Subcutaneous abdominal adipose tissue (tissue), 5 donors: Measurements from ENCODE around the gene GPR135.

Experiments
- H3K27ac ChIP-seq: one replicate; pipeline ENCODE4 v1.7.0; 2013; ENCODE audit warnings: low read depth, mild to moderate bottlenecking, inconsistent platforms, low read length, moderate library complexity
- H3K27me3 ChIP-seq, 5 donors: one replicate each; pipeline ENCODE4 v1.7.0; 2013; ENCODE audit warnings: low read length in 5 of 5, inconsistent platforms in 1 of 5; ENCODE audit not compliant: control insufficient read depth in 5 of 5, insufficient read depth in 4 of 5
- H3K36me3 ChIP-seq, 5 donors: one replicate each; pipeline ENCODE4 v1.7.0; 2013; ENCODE audit warnings: low read length in 5 of 5; ENCODE audit not compliant: control insufficient read depth in 5 of 5, insufficient read depth in 5 of 5
- H3K4me1 ChIP-seq, 5 donors: one replicate each; pipeline ENCODE4 v1.7.0; 2013; ENCODE audit warnings: low read length in 5 of 5, mild to moderate bottlenecking in 3 of 5, moderate library complexity in 1 of 5; ENCODE audit not compliant: control insufficient read depth in 5 of 5, insufficient read depth in 5 of 5
- H3K4me3 ChIP-seq, 5 donors: one replicate each; pipeline ENCODE4 v1.7.0; 2013; ENCODE audit warnings: low read length in 5 of 5, low read depth in 1 of 5
- H3K9ac ChIP-seq, 5 donors: one replicate each; pipeline ENCODE4 v1.7.0; 2013; ENCODE audit warnings: low read length in 5 of 5, mild to moderate bottlenecking in 4 of 5, moderate library complexity in 3 of 5
- H3K9me3 ChIP-seq, 5 donors: one replicate each; pipeline ENCODE4 v1.7.0; 2013; ENCODE audit warnings: low read length in 5 of 5; ENCODE audit not compliant: control insufficient read depth in 5 of 5
- donor health status: healthy.
- donor health status: healthy.
- donor health status: healthy.
- donor health status: healthy.
- donor health status: healthy.

The GPR135 gene

DNA sequence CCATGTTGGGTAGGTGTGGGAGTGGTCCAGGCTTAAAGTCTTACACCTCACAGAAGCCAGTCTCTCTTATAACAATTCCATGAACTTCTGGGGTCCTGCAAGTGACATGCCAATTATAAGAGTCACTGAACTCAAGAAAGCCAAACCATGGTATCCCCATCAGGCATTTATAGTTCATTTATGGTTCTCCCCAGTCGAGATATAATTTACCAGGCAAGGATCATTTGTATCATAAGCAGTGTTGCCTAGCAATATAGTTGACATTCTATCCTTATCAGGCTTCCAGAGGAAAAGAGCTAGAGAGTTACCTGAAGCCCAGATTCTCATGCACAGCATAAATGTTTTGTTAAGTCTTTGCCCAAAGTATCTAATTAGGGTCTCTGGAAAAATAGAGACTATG lies 27.2 kb upstream of the GPR135 start:
- H3K4me1 ChIP-seq = peaks cover 0 to 6% (median 6%) of the 10 kb centered on the region in 5 donors
- H3K36me3 ChIP-seq = peaks cover 48 to 72% (median 52%) of the 10 kb centered on the region in 5 donors
- no peak overlapping the region for H3K9ac ChIP-seq
- H3K9me3 ChIP-seq = no peaks in the 10 kb centered on the region
- H3K4me3 ChIP-seq = no peak overlapping the region
- no peak overlapping the region for H3K27ac ChIP-seq
- H3K27me3 ChIP-seq = no peaks in the 10 kb centered on the region

- Histone ChIP-seq H3K9me3 (no peaks in the 10 kb centered on the region), H3K27ac (no peak overlapping the region), H3K4me3 (no peak overlapping the region), H3K36me3 (peaks cover 46 to 61% (median 48%) of the 10 kb centered on the region in 5 donors), H3K9ac (no peak overlapping the region), H3K27me3 (no peaks in the 10 kb centered on the region), H3K4me1 (peaks cover 0 to 16% (median 12%) of the 10 kb centered on the region in 5 donors)
Measured at GRCh38 chr14:59490756-59491155, 25.6 kb upstream of the GPR135 start.

- Histone ChIP-seq H3K27ac (peak overlapping the region; percentile 95), H3K27me3 (no peaks in the 10 kb centered on the region), H3K4me1 (peaks cover 0 to 62% (median 59%) of the 10 kb centered on the region in 5 donors)
Measured at GRCh38 chr14:59484639-59485175, 19.5 kb upstream of the GPR135 start.

DNA sequence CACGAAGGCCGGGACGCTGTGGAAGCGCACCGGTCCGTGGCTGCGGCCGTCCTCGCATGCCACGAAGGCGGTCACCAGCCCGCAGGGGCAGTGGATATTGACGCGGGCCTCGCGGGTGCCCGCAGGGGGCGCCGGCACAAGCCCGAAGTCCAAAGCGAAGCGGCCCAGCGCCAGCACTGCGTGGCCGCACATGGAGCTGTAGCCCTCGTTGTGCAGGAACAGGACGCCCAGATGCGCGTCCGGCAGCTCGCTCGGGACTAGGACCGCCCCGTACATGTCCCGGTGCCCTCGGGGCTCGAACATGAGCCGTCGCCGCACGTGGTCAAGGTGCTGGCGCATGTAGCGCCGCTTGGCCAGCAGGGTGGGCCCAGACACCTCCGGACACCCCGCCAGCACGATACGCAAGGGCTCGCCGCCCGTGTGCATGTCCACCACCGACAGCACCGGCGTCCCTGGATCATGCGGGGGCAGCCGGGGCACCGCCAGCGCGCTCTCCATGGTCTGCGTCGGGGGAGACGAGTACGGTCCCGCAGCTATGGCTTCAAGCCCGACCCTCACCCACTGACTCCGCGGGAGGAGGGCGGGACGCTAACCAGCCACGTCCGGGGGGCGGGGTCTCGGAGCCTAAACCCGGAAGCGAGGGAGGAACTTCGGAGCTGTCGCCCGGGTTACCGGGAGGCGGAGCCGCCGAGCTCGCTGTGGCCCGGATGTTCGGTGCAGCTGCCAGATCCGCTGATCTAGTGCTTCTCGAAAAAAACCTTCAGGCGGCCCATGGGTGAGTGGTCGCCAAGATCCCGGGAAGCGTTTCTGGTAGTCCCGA lies 18.8 kb upstream of the GPR135 start, which contains the start of the genes JKAMP and L3HYPDH:
Gene JKAMP (plus strand): TSS at position 699 of the 820 bp plus-strand sequence. CDS start 73 bp downstream, at position 772.
Gene L3HYPDH (minus strand): TSS at position 590 of the 820 bp plus-strand sequence. CDS start 92 bp downstream, at position 498.
- peak within 1 kb of the TSS; percentile 78 to 94 (median 90) for H3K9ac ChIP-seq
- H3K27ac ChIP-seq = peak within 1 kb of the TSS; percentile 95
- no peaks in the 10 kb centered on the region for H3K9me3 ChIP-seq
- peaks cover 0 to 61% (median 59%) of the 10 kb centered on the region in 5 donors for H3K4me1 ChIP-seq
- peaks cover 4 to 18% (median 8%) of the 10 kb centered on the region in 5 donors for H3K36me3 ChIP-seq
- peak within 1 kb of the TSS; percentile 83 to 98 (median 92) for H3K4me3 ChIP-seq
- no peaks in the 10 kb centered on the region for H3K27me3 ChIP-seq

More at GRCh38 chr14:59484639-59485175, 19.5 kb upstream of the GPR135 start:
- Histone ChIP-seq H3K9ac (peak overlapping the region; percentile 78 to 94 (median 90)), H3K4me3 (peak overlapping the region; percentile 83 to 98 (median 92)), H3K36me3 (peaks cover 9 to 20% (median 13%) of the 10 kb centered on the region in 5 donors), H3K9me3 (no peaks in the 10 kb centered on the region)

- Histone ChIP-seq H3K9me3 (no peaks in the 10 kb centered on the region), H3K9ac (peak overlapping the region; percentile 16 to 90 (median 78)), H3K27ac (peak overlapping the region; percentile 95), H3K36me3 (peaks cover 0 to 12% (median 3%) of the 10 kb centered on the region in 5 donors), H3K27me3 (no peaks in the 10 kb centered on the region), H3K4me3 (peak overlapping the region; percentile 83 to 98 (median 91)), H3K4me1 (peaks cover 0 to 58% (median 56%) of the 10 kb centered on the region in 5 donors)
Measured at GRCh38 chr14:59483363-59483762, 18.2 kb upstream of the GPR135 start.

- peak overlapping the region; percentile 95 for H3K27ac ChIP-seq
- H3K36me3 ChIP-seq = peaks cover 0 to 12% (median 3%) of the 10 kb centered on the region in 5 donors
- no peaks in the 10 kb centered on the region for H3K27me3 ChIP-seq
- H3K4me3 ChIP-seq = peak overlapping the region; percentile 83 to 98 (median 91)
- H3K4me1 ChIP-seq = peaks cover 0 to 58% (median 53%) of the 10 kb centered on the region in 5 donors
- peak overlapping the region; percentile 16 to 90 (median 78) for H3K9ac ChIP-seq
- no peaks in the 10 kb centered on the region for H3K9me3 ChIP-seq
Measured at GRCh38 chr14:59482541-59483331, 17.6 kb upstream of the GPR135 start.

GRCh38 chr14:59481871-59482540 lies 16.8 kb upstream of the GPR135 start:
- Histone ChIP-seq H3K9ac (peak overlapping the region in 4 of 5 donors; percentile 74 to 90 (median 83)), H3K4me1 (peaks cover 0 to 56% (median 53%) of the 10 kb centered on the region in 5 donors), H3K4me3 (peak overlapping the region; percentile 28 to 98 (median 55)), H3K9me3 (no peaks in the 10 kb centered on the region), H3K27ac (peak overlapping the region; percentile 95), H3K27me3 (no peaks in the 10 kb centered on the region), H3K36me3 (peaks cover 0 to 12% (median 3%) of the 10 kb centered on the region in 5 donors)

GRCh38 chr14:59481407-59481806 lies 16.2 kb upstream of the GPR135 start:
- Histone ChIP-seq H3K4me1 (peaks cover 0 to 56% (median 50%) of the 10 kb centered on the region in 5 donors), H3K9me3 (no peaks in the 10 kb centered on the region), H3K27ac (peak overlapping the region; percentile 43), H3K4me3 (no peak overlapping the region), H3K36me3 (peaks cover 1 to 15% (median 7%) of the 10 kb centered on the region in 5 donors), H3K27me3 (no peaks in the 10 kb centered on the region), H3K9ac (peak overlapping the region in 1 of 5 donors; percentile 12)

GRCh38 chr14:59480166-59480565 lies 15.0 kb upstream of the GPR135 start:
- H3K27me3 ChIP-seq = no peaks in the 10 kb centered on the region
- no peaks in the 10 kb centered on the region for H3K9me3 ChIP-seq
- H3K4me3 ChIP-seq = no peak overlapping the region
- H3K4me1 ChIP-seq = peaks cover 0 to 44% (median 38%) of the 10 kb centered on the region in 5 donors
- H3K9ac ChIP-seq = no peak overlapping the region
- H3K36me3 ChIP-seq = peaks cover 9 to 24% (median 15%) of the 10 kb centered on the region in 5 donors
- H3K27ac ChIP-seq = peak overlapping the region; percentile 43
